ENCODE results near the gene RTN4RL2.

GRCh38 chr11:57481315-57481714 is 21.0 kb downstream of the RTN4RL2 start:
- TF ChIP-seq CTCF (IDR thresholded peaks at IDR 0.05): no peak
- no peak for TF ChIP-seq POLR2AphosphoS5 (IDR thresholded peaks at IDR 0.05; ENCODE audit: low read depth, low read length)
- TF ChIP-seq TCF7L2 (IDR thresholded peaks at IDR 0.05; ENCODE audit: low read depth, low read length): no peak
- no peak for TF ChIP-seq REST (IDR thresholded peaks at IDR 0.05; ENCODE audit: insufficient read depth in 1 of 2, low read depth in 2 of 2, low read length in 1 of 2)
